ENCODE results near the gene DDX54. TPM values are rescaled to one million over a fixed set of nuclear protein-coding genes. Genes with fewer than 3 reads are reported as not detected.
"Not testable (repeated sequence)": the region's sequence is repeated elsewhere in the genome, so short reads cannot be mapped to it uniquely, and the experiment has no call there.

DDX54 gene
- total RNA-seq, 2 donors from 2014 or later, result 27.3 to 84.2 TPM

- H3K9me3 ChIP-seq, result no peaks in the 10 kb centered on the region
- H3K4me3 ChIP-seq, result no peak overlapping the region
- no peaks in the 10 kb centered on the region for H3K27me3 ChIP-seq (replicated peaks; ENCODE audit: insufficient read depth)
- no peaks in the 10 kb centered on the region for H3K4me1 ChIP-seq (ENCODE audit: control insufficient read depth in 1 of 2, low read depth in 2 of 2)
- ATAC-seq (ENCODE audit: insufficient number of reproducible peaks, low FRiP score, low read depth), result no peak
- H3K27ac ChIP-seq, result no peak overlapping the region
- no peak for DNase-seq (ENCODE audit: low spot score)
- H3K36me3 ChIP-seq, result no peaks in the 10 kb centered on the region
- no peak for TF ChIP-seq CTCF (IDR thresholded peaks at IDR 0.05)
These were observed 64.5 kb downstream of the DDX54 start for GRCh38 chr12:113120670-113121370.

- Histone ChIP-seq H3K9me3 (no peaks in the 10 kb centered on the region), H3K4me3 (no peak overlapping the region), H3K4me1 (ENCODE audit: control insufficient read depth in 1 of 2, low read depth in 2 of 2) (no peaks in the 10 kb centered on the region), H3K36me3 (no peaks in the 10 kb centered on the region), H3K27me3 (replicated peaks; ENCODE audit: insufficient read depth) (no peaks in the 10 kb centered on the region), H3K27ac (no peak overlapping the region)
- ATAC-seq (ENCODE audit: insufficient number of reproducible peaks, low FRiP score, low read depth) (no peak), DNase-seq (ENCODE audit: low spot score) (no peak)
- TF ChIP-seq CTCF (IDR thresholded peaks at IDR 0.05), result no peak
These were observed 65.2 kb downstream of the DDX54 start for GRCh38 chr12:113119980-113120669.

- Histone ChIP-seq H3K27me3 (replicated peaks; ENCODE audit: insufficient read depth) (no peaks in the 10 kb centered on the region), H3K27ac (no peak overlapping the region), H3K4me3 (no peak overlapping the region), H3K36me3 (no peaks in the 10 kb centered on the region), H3K9me3 (no peaks in the 10 kb centered on the region), H3K4me1 (ENCODE audit: control insufficient read depth in 1 of 2, low read depth in 2 of 2) (no peaks in the 10 kb centered on the region)
- DNase-seq (ENCODE audit: low spot score), result no peak
- no peak for TF ChIP-seq CTCF (IDR thresholded peaks at IDR 0.05)
- no peak for ATAC-seq (ENCODE audit: insufficient number of reproducible peaks, low FRiP score, low read depth)
These were observed 67.1 kb downstream of the DDX54 start for GRCh38 chr12:113118142-113118541.

- ATAC-seq (ENCODE audit: insufficient number of reproducible peaks, low FRiP score, low read depth); H3K4me3 ChIP-seq; H3K4me1 ChIP-seq (ENCODE audit: control insufficient read depth in 1 of 2, low read depth in 2 of 2); H3K27ac ChIP-seq; DNase-seq (ENCODE audit: low spot score); H3K9me3 ChIP-seq; H3K27me3 ChIP-seq (replicated peaks; ENCODE audit: insufficient read depth); H3K36me3 ChIP-seq: not testable (repeated sequence)
These were observed 67.6 kb downstream of the DDX54 start for GRCh38 chr12:113117684-113118083.

- DNase-seq (ENCODE audit: low spot score) (no peak), ATAC-seq (ENCODE audit: insufficient number of reproducible peaks, low FRiP score, low read depth) (no peak)
- TF ChIP-seq CTCF (IDR thresholded peaks at IDR 0.05), result no peak
- H3K9me3 ChIP-seq, result no peaks in the 10 kb centered on the region
- no peak overlapping the region for H3K27ac ChIP-seq
- H3K27me3 ChIP-seq (replicated peaks; ENCODE audit: insufficient read depth), result no peaks in the 10 kb centered on the region
- H3K36me3 ChIP-seq, result no peaks in the 10 kb centered on the region
- no peak overlapping the region for H3K4me3 ChIP-seq
- no peaks in the 10 kb centered on the region for H3K4me1 ChIP-seq (ENCODE audit: control insufficient read depth in 1 of 2, low read depth in 2 of 2)
These were observed 68.4 kb downstream of the DDX54 start for GRCh38 chr12:113116875-113117274.

All from thoracic aorta (tissue), 2 donors.